ENCODE measurements around the gene PRICKLE2.

DNA sequence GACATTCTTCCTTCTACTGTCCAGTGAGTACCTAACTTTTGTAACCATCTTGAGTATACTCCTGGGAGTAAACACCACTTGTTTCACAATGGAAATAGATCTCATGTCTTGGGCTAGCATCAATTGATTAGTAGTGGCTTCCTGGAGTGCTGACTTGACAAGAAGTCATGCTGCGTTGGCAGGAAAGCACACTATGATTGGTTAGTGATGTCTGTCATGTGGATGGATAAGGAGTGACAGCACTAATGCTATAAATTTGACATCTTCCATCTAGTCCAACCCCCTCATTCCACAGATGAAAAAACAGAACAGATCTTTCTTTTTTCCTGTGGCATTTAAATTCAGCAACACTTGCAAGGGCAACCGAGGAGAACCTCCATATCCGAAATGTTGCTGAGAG is 47.6 kb upstream of the PRICKLE2 start:
- no peak for TF ChIP-seq HOXB13 (CRISPR knock-in tag; IDR thresholded peaks at IDR 0.05; ENCODE audit: low read depth)
- TF ChIP-seq ZFP36 (IDR thresholded peaks at IDR 0.05; ENCODE audit: borderline replicate concordance, partially characterized antibody), result no peak
- TF ChIP-seq CTCF (IDR thresholded peaks at IDR 0.05), result no peak
- no peak for TF ChIP-seq ESRRA (IDR thresholded peaks at IDR 0.05; ENCODE audit: borderline replicate concordance, low read length)
- no peak for TF ChIP-seq MYC (IDR thresholded peaks at IDR 0.05; ENCODE audit: borderline replicate concordance, low read length)
- no peak for TF ChIP-seq EP300 (IDR thresholded peaks at IDR 0.05)
- TF ChIP-seq KDM1A (IDR thresholded peaks at IDR 0.05; ENCODE audit: low read depth), result no peak
- TF ChIP-seq CHD2 (IDR thresholded peaks at IDR 0.05; ENCODE audit: low read length, partially characterized antibody), result no peak
- TF ChIP-seq BHLHE40 (IDR thresholded peaks at IDR 0.05; ENCODE audit: low read depth, low read length), result no peak
- no peak for TF ChIP-seq HMGXB4 (CRISPR knock-in tag; IDR thresholded peaks at IDR 0.05; ENCODE audit: borderline replicate concordance)
- TF ChIP-seq REST (IDR thresholded peaks at IDR 0.05), result no peak
- no peak for TF ChIP-seq CEBPB (IDR thresholded peaks at IDR 0.05)
